NCI-H146 treated with DMSO at 0.1 percent for 48 hours (cell line): ENCODE measurements around the gene UROC1.

Experiments
- DNase-seq: peaks from one replicate; lab custom pipeline; 2025; ENCODE audit not compliant: unreplicated experiment; lab: John Stamatoyannopoulos, UW

The UROC1 gene

DNA sequence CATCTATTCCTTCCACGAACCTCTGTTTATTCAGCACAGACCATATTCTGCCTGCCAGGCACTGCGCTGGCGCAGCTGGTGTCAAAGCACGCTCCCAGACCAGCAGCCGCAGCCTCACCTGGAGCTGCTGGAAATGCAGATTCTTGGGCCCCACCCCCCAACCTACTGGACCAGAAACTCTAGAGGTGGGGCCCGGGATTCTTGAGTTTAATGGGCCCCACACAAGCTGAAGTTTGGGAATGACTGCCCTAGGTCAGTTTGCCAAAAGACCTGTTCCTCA, 13.4 kb upstream of the UROC1 start:
- DNase-seq = no peak

- DNase-seq = no peak
These were observed 12.8 kb upstream of the UROC1 start for GRCh38 chr3:126530171-126531050.

DNA sequence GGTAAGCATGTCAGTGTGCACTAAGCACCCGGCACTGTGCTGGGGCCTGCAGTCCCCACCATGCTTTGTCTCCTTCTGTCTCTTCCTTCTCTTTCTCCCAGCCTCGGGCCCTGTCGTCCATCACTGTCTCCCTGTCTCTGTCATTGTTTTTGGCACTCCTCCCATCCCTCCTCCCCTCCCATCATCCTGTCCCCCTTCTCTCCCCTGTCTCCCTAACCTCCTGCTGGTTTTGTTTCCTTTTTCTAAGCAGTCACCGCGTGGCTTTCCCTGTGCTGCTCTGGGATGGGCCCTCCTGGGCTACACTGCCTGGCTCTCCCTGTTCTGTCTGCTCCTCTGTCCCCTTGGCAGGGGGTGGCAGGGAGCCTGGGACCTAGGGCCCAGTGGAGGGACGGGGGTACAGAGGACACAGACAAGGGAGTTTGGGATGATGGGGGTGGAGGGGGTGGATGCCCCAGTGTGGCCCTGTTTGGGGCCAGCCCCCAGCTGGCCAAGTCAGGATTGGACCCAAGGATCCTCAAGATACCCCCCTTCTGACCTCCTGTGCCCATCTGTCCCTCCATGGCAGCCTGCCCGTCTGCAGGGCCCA, 12.1 kb upstream of the UROC1 start:
- no peak for DNase-seq

DNA sequence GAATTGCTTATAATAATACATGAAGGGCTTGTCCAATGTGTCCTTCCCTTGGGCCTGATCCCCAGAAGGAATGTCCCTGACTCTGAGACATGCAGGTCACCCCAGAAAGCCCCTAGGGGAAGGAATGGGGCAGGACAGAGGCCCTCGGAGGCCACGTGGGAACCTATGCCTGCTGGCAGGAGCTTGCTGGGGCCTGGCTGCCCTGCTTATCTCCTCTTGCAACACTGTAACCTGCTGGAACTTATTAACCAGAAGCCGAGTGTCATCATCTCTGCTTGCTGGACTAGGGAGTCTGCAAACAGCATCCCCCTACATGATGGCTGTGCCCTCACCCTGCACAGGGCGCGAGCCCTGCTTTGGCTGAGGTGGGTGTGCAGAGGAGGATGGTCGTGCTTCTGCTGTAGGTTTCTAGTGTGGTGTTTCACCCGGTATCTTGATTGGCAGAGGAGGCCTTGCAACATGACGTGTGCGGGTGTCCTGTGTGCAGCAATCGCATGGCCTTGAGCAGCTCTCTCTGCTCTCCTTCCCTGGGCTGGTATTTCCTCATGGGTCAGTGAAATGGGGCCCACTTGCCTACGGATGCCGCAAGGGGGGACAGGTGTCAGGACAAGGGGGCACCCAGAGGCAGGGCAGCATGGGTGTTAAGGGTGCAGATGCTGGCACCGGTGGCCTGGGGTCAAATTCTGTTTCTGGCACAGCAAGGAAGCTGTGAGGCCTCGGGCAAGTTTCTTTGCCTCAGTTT, 11.4 kb upstream of the UROC1 start:
- no peak for DNase-seq

DNA sequence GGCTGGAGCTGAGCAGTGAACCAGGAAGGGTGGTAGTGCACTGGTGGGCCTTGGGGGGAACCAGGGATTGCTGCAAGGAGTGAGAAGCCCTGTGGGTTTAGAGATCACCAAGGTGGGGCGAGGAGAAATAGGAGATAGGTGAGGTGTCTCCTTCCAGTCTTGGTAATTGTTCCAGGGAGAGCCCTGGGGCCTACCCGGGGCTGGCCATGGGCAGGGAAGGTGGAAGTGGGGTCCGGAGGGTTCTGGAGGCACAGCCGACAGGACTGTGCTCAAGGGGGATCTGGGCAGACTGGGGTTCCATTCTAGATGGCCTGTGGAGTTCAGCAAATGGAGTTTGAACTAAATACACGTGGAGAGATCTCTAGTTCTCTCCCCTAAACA, 10.8 kb upstream of the UROC1 start:
- no peak for DNase-seq

DNA sequence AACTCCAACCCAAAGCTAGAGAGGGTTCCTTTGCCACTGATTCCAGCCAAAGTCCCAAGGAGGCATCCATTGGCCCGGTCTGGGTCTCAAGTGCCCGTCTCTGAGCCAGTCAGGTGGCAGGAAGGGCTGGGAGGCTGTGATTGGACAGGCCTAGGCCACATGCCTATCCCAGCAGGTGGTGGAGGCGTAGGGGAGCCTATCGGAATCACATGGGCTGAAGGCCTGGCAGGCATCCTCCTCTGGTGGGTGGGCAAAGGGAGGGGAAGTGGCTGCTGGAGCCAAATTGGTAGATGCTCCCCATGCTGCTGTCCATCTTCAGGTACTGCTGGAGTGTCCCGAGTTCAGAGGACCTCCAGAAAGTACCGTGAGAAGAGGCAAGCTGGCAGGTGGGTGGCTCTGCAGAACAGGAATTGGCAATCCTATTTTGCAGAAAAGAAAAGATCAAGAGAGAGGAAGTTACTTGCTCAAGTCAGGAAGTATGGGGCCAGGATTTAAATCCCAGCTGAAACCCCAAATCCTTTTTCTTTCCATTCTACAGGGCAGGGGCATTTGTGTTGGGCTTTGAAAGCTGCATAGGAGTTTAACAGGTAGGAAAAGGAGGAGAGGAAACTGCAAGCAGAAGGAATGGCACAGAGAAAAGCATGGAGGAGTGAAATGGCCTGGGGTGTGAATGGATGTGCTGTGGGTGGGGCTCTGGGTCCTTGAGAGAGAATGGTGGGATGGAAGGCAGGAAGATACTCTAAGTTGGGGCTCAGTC, 10.1 kb upstream of the UROC1 start:
- no peak for DNase-seq

DNA sequence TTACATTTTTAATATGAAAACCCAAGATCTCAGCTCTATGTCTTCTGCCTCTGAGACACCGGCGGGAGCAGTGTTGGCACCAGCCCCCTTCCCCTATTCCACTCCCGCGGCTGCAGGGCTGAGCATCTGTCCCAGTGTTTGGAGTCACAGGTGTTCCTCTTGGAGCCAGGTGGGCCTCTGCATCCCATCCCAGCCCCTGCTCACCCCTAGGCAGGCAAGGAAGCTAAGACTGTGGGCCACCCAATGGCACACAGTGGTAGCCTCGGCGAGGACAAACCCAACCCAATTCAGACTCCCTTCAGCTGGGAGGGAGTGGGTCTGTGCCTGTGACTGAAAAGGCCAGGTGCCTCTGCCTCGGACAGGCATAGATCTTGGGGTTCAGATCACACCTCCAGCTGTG, 9.4 kb upstream of the UROC1 start:
- DNase-seq = no peak

DNA sequence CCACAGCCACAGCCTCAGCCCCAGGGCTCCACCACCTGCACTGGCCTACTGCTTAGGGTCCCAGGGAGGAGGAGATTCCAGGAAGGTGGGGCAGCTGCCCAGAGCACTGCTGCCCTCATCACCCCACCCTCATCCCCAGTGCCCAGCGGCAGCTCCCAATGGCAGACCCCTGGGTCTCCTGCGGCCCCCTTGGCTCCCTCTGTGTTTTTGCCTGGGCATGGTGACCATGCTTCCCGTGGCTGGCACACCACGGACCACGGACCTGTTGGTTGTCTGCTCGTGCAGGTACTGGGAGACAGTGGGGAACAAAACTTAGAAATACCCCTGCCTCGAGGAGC, 9.1 kb upstream of the UROC1 start:
- DNase-seq = no peak

DNA sequence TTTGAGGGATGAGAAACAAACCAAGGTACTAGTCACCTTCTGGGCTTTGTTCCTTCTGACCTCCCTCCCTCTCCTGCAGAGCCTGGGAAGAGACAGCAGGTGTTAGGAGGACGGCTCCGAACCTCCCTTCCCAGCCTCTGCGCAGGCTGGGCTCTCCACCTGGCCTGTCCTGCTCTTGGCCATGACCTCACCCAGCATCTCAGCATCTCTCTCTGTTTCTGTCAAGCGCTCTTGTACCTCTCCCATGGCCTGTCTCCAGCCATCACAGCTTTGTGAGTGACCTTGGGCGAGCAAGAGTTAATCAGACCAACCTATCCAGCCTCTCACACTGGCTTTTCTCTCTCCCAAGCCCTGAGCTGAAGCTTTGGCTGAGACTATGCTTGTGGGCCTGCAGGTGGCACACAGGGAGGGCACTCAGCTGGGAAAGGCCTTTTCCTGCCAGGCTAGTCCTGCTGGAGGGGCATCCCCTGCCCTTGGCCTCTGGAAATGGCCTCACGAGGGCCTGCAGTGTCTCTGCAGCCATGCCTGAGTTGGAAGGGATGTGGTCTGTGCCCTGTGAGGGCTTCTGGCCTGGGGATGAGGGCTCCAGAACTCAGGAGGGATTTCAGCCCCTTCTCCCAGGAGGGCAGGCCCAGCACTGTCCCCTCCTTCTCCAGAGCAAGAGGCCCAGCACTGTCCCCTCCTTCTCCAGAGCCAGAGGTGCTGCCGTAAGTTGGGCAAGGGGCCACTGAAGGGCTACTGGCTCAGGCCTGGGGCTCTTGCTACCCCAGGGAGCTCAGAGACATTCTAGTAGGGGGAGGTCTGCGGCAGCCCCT, 8.5 kb upstream of the UROC1 start:
- DNase-seq = no peak

GRCh38 chr3:126525091-126525852, 7.7 kb upstream of the UROC1 start:
- DNase-seq = no peak

GRCh38 chr3:126524429-126524988, 6.9 kb upstream of the UROC1 start:
- peak; percentile 38 for DNase-seq

DNA sequence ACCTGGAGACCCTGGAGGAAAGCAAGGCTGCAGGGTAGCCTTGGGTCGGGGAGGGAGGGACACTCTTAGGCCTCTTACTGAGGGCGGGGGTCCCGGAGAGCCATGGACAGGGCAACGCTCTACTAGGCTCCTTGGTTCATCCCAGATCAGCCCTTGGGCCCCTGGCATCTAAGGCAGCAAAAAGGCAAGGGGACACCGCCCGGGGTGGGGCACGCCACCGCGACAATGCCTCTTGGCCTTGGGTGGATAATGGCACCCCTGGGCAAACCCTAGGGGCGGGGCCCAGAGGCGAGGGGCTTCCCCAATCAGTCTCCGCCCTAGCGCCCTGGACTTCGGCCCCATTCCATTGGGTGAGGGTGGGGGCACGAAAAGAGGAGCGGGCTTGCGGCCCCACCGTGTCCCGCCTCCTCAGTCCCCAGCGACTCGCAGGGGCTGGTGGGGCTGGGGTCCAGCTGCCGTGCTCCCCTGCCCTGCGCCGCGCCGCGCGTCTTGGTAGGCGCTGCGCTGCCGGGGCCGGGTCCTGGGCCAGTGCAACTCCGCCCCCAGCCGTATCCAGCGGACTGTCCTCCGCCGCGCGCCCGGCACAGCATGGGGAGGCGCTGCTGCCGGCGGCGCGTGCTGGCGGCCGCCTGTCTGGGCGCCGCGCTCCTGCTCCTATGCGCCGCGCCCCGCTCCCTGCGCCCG, 6.3 kb upstream of the UROC1 start, which contains the start of gene CHST13:
TSS of gene CHST13 (plus strand) at position 411 of the 684 bp plus-strand sequence. CDS start at position 589, 178 bp downstream.
- peak; percentile 57 for DNase-seq

- DNase-seq = peak; percentile 60
These were observed 4.8 kb upstream of the UROC1 start for GRCh38 chr3:126522363-126522788.

- DNase-seq = no peak
These were observed 3.7 kb upstream of the UROC1 start for GRCh38 chr3:126521122-126521891.

- DNase-seq = no peak
These were observed 2.2 kb upstream of the UROC1 start for GRCh38 chr3:126519506-126520455.

GRCh38 chr3:126518779-126519177, 1.2 kb upstream of the UROC1 start:
- no peak for DNase-seq
